ENCODE results near the gene PTPRD. TPM values are rescaled to one million over a fixed set of nuclear protein-coding genes. Genes with fewer than 3 reads are reported as not detected.

The PTPRD gene
- total RNA-seq, 1 experiment from 2014 or later: not detected

GRCh38 chr9:8534828-8535227, 2078.0 kb downstream of the PTPRD start:
- H3K4me3 ChIP-seq (ENCODE audit: low read depth, low read length, poor library complexity, severe bottlenecking): no peak overlapping the region
- intact Hi-C loops (cut with micrococcal nuclease; ENCODE audit: unreplicated experiment): no loop called here
- BruUV-seq (replicated peaks): no TSS peak
- H3K4me1 ChIP-seq (ENCODE audit: insufficient read depth, low read length, poor library complexity, severe bottlenecking): no peaks in the 10 kb centered on the region
- H3K27ac ChIP-seq (ENCODE audit: low read depth, low read length, poor library complexity, severe bottlenecking): no peak overlapping the region
- no peak for TF ChIP-seq CTCF (conservative IDR thresholded peaks at IDR 0.05; ENCODE audit: low read depth, low read length)
- no peak for TF ChIP-seq EZH2 (IDR thresholded peaks at IDR 0.05; ENCODE audit: borderline replicate concordance, low read depth, low read length, poor library complexity, severe bottlenecking)
- ChIA-PET POLR2A (ENCODE audit: low non-redundant PET) (no interaction called here), CTCF (no interaction called here)
- H3K27me3 ChIP-seq (replicated peaks; ENCODE audit: insufficient read depth, low read depth, low read length, poor library complexity): peaks cover 14% of the 10 kb centered on the region
- no peaks in the 10 kb centered on the region for H3K9me3 ChIP-seq (ENCODE audit: low read depth, low read length, poor library complexity, severe bottlenecking)
- DNase-seq (ENCODE audit: low spot score): no peak
- H3K36me3 ChIP-seq (ENCODE audit: insufficient read depth, low read length, poor library complexity, severe bottlenecking): no peaks in the 10 kb centered on the region

- intact Hi-C loops (cut with micrococcal nuclease; ENCODE audit: unreplicated experiment): no loop called here
- Histone ChIP-seq H3K4me1 (ENCODE audit: insufficient read depth, low read length, poor library complexity, severe bottlenecking) (no peaks in the 10 kb centered on the region), H3K36me3 (ENCODE audit: insufficient read depth, low read length, poor library complexity, severe bottlenecking) (no peaks in the 10 kb centered on the region), H3K27me3 (replicated peaks; ENCODE audit: insufficient read depth, low read depth, low read length, poor library complexity) (peaks cover 14% of the 10 kb centered on the region), H3K4me3 (ENCODE audit: low read depth, low read length, poor library complexity, severe bottlenecking) (no peak overlapping the region), H3K9me3 (ENCODE audit: low read depth, low read length, poor library complexity, severe bottlenecking) (no peaks in the 10 kb centered on the region), H3K27ac (ENCODE audit: low read depth, low read length, poor library complexity, severe bottlenecking) (no peak overlapping the region)
- ChIA-PET CTCF (no interaction called here), POLR2A (ENCODE audit: low non-redundant PET) (no interaction called here)
- DNase-seq (ENCODE audit: low spot score): no peak
- BruUV-seq (replicated peaks): no TSS peak
- TF ChIP-seq CTCF (conservative IDR thresholded peaks at IDR 0.05; ENCODE audit: low read depth, low read length): no peak
- TF ChIP-seq EZH2 (IDR thresholded peaks at IDR 0.05; ENCODE audit: borderline replicate concordance, low read depth, low read length, poor library complexity, severe bottlenecking): no peak
These were observed 2079.1 kb downstream of the PTPRD start for GRCh38 chr9:8533681-8534080.

GRCh38 chr9:8531826-8532415, 2080.9 kb downstream of the PTPRD start:
- CTCF ChIA-PET: no interaction called here
- peaks cover 23% of the 10 kb centered on the region for H3K27me3 ChIP-seq (replicated peaks; ENCODE audit: insufficient read depth, low read depth, low read length, poor library complexity)

More at GRCh38 chr9:8531826-8532415, 2080.9 kb downstream of the PTPRD start:
- TF ChIP-seq CTCF (conservative IDR thresholded peaks at IDR 0.05; ENCODE audit: low read depth, low read length) (no peak), EZH2 (IDR thresholded peaks at IDR 0.05; ENCODE audit: borderline replicate concordance, low read depth, low read length, poor library complexity, severe bottlenecking) (no peak)
- Histone ChIP-seq H3K27ac (ENCODE audit: low read depth, low read length, poor library complexity, severe bottlenecking) (no peak overlapping the region), H3K4me1 (ENCODE audit: insufficient read depth, low read length, poor library complexity, severe bottlenecking) (no peaks in the 10 kb centered on the region), H3K36me3 (ENCODE audit: insufficient read depth, low read length, poor library complexity, severe bottlenecking) (no peaks in the 10 kb centered on the region), H3K4me3 (ENCODE audit: low read depth, low read length, poor library complexity, severe bottlenecking) (no peak overlapping the region), H3K9me3 (ENCODE audit: low read depth, low read length, poor library complexity, severe bottlenecking) (no peaks in the 10 kb centered on the region)
- POLR2A ChIA-PET (ENCODE audit: low non-redundant PET): no interaction called here
- intact Hi-C loops (cut with micrococcal nuclease; ENCODE audit: unreplicated experiment): no loop called here
- no peak for DNase-seq (ENCODE audit: low spot score)
- no TSS peak for BruUV-seq (replicated peaks)
